SKM-1 (cell line): ENCODE measurements around the gene FFAR1.
A peak's percentile ranks its signal among the peaks of the same experiment; 100 is the strongest.

Source experiments
- DNase-seq: peaks from one replicate; lab custom pipeline; 2025; ENCODE audit not compliant: unreplicated experiment; lab: John Stamatoyannopoulos, UW

FFAR1 gene

DNA sequence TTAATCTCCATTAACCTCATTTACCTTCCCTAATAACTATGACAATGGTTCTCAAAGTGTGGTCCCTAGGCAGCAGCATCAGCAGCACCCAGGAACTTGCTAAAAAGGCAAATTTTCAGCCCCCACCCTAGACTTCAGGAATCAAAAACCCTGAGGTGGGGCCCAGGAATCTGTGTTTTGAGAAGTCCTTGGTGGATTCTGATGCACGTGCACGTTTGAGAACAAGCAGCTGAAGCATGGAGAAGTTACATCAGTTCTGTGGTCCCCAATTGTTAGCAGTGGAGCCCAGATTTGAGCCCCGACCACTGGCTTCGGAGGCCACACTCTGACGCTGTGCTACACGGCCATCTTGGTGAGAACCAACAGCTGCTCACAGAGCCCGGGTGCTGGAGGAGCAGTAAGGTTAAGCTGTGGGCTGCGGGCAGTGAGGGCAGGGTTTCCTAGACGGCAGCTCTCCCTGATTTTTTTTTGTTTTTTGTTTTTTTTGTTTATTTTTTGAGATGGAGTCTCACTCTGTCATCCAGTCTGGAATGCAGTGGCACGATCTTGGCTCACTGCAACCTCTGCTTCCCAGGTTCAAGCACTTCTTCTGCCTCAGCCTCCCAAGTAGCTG lies 32.7 kb upstream of the FFAR1 start:
- DNase-seq = no peak

DNA sequence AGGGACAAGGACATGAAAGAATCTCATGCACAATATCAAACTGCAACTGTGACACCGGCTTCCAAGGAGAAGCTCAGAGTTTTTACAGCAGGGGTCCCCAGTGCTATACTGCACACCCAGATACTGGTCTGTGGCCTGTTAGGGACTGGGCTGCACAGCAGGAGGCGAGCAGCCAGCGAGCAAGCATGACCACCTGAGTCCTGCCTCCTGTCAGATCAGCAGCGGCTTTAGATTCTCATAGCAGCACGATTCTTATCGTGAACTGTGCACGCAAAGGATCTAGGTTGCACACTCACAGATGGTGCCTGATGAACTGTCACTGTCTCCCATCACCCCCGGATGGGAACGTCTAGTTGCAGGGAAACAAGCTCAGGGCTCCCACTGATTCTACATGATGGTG lies 31.8 kb upstream of the FFAR1 start:
- no peak for DNase-seq

DNA sequence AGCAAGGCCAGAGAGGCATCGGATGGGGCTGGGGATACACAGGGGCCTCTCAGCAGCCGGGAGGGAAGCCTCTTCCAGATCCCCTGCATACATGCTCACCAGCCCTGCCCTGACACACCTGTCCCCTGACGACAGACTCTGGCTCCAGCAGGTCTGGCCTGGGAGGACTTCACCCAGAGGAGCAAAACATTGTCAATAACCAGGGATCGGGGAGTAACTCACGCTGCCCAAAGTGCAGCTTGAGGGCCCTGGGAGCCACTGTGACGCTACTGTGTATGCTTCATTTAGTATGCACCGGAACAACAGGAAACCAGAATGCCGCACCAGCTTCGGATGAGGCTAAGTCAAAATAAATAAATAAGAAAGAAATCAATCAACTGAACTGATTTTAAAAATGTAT lies 31.1 kb upstream of the FFAR1 start:
- no peak for DNase-seq

DNA sequence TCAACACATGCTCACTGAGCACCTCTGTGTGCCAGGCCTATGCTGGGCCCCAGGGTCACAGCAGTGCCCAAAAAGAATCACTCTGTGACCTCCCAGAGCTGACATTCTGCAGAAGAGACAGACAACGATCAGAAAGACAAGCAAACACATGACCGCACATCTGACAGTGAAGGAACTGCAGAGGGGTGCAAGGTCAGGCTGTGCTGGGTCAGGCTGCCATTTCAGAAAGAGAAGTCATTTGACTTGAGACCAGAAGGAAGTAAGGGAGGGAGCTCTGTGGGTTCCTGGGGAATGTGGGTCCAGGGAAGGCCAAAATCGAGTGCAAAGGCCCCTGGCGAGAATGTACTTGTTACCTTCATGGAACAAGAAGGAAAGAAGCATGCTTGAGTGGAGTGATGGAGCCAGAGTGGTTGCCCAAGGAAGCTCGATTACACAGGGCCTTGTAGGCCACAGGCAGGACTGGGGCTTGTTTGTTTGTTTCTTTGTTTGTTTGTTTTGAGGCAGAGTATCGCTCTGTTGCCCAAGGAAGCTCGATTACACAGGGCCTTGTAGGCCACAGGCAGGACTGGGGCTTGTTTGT lies 30.1 kb upstream of the FFAR1 start:
- no peak for DNase-seq

DNA sequence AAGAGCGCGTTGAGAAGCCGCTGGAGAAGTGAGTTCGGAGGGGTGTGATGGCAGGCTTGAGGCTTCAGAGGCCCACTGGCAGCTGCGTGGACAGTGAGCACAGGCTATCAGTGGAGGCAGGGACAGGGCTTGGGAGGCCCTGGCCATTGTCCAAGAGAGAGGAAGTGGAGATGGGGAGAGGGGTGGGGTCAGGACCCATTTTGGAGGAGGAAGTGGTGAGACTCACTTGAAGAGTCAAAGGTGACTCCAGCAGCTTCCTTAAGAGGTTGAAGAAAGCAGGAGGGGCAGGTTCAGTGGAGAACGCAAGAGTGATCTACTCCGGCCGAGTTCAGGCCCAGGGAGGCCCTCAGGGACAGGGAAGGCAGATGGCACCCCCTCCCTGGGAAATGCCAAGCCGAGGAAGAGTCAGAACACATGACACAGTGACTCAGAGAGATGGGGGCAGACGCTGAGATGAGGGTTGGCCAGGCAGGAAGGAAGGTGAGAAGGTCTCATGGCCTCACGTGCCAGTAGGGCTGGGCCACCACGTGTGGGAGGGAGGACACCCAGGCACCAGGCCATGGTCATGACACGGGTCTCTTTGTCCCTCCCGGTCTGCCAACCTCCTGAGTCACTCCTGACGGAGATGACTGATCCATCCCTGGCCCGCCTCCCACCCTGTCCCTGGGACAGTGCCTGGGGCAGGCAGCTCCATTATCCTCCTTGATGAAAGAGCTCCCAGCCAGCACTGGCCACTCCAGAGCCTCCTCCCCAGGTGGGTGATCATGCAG lies 28.8 kb upstream of the FFAR1 start:
- DNase-seq = no peak

DNA sequence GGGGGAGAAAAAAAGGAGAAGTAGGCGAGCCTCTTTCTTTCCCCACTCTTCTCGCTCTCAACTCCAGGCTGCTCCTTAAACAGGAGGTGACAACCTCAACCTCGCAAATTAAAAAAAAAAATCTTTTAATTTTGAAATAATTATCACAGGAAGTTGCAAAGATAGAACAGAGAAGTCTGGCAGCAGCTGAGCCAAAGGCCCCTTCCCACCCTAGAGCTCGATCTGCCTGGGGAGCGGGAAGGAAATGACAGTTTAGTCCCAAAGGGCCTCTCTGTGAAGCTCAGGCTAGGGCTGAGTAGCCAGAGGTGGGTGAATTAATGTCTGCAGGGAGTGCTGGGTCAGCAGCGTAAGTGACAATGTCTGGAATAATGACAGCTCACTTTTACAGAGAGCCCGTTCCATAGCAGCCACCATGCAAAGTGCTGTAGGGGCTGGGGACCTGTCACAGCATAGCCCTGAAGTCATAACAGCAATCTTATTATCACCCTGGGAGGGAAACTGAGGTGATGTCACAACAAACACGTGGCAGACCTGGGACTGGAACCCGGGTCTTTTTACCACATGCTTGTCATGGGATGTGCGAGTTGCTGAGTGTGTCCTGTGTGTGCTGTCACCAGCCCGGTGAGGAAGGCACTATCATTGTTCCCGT lies 27.5 kb upstream of the FFAR1 start:
- peak; percentile 26 for DNase-seq

DNA sequence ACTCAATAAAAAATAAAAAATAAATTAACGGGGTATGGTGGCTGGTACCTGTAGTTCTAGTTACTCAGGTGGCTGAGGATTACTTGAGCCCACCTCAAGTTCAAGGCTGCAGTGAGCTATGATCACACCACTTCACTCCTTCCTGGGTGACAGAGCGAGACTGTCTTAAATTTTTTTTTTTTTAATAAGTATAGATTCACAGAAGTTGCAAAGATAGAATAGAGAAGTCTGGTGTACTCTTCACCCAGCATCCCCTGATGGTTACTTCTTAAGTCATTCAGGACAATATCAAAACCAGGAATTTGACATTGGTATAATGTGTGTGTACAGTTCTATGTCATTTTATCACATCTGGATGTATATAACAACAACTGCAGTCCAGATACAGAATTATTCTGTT lies 26.4 kb upstream of the FFAR1 start:
- no peak for DNase-seq

DNA sequence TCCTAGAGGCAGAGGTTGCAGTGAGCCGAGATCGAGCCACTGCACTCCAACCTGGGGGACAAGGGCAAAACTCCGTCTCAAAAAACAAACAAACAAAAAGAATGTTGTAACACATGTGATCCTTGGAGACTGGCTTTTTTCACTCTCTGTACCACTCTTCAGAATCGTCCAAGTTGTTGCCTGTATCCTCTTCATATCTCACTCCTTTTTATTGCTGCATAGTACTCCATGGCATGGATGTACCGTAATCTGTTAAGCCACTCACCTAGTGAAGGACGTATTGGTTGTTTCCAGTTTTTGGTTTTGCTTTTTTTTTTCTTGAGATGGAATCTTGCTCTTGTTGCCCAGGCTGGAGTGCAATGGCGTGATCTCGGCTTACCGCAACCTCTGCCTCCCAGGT lies 25.7 kb upstream of the FFAR1 start:
- no peak for DNase-seq

DNA sequence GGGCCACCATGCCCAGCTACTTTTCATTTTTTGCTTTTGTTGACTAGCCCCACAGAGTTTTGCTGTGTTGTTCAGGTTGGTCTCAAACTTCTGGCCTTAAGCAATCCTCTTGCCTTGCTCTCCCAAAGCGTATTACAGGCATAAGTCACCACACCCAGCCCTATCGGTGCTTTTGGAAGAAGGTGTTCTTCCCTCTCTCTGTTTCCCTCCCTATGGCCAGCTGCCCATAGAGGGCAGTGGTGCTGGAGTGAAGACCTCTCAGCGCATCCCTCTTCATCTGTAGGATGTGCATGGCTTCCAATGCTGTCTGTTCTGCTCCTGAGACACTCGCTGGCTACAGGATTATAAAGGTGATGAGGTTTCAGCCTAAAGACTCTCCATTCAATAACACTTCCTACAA lies 20.1 kb upstream of the FFAR1 start:
- no peak for DNase-seq

DNA sequence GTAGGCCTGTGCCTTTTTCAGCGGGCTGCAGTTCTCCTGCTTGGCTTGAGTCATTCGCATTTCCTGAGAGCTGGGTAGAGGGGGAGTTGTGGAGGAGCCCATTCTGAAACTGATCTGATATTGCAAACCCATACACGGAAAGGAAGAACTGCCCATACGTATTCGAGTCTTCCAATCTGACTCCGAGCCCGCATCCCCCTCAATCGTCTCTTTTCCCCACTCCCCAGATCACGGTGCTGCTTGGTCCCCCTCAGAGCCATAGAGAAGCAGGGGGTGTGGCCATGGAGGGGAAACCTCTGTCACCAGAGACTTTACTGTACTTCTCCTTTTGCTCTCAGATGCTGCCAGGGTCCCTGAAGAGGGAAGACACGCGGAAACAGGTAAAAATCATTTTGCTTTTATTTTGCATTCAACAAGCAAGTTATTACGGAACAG lies 18.8 kb upstream of the FFAR1 start, which contains the start of gene CD22:
CD22 (plus strand) TSS at position 337 of the 435 bp plus-strand sequence. CDS start 2,854 bp downstream, outside the sequence.
- DNase-seq = peak; percentile 30

DNA sequence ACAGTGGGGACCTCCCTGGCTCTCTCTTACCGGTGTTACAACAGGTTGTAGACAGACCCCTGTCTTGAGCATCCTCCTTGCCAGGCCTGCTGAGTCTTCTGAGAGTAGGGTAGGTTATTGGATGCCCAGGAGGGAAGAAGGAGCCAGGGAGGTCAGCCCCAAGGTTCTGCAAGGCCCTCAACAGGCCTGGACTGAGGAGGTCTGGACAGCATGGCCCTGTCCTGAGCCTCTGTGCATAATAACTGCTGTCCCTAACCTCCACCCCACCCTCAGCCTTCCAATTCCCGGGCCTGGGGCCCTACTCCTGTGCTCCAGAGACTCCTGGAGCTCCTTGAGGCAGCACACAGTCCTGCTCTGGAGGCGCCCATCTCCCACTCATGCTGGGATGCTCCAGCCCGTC lies 18.4 kb upstream of the FFAR1 start:
- no peak for DNase-seq

DNA sequence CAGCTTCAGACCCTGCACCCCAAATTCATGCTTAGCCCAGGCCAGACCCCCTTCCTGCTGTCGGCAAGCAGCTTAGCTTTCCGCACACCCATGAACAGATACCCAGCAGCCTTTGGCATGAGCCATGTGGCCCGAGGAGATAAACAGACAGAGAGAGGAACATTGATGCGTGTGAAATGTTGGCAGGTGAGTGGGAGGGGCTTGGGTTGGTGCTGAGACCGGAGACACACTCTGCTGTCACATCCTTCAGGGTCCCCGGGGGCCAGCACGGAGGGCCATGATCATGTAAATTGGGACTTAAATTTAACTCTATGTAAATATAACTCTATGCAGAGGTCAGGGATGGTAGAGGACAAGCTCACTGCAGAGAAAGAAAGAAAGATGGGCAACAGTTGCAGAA lies 17.2 kb upstream of the FFAR1 start:
- DNase-seq = no peak

DNA sequence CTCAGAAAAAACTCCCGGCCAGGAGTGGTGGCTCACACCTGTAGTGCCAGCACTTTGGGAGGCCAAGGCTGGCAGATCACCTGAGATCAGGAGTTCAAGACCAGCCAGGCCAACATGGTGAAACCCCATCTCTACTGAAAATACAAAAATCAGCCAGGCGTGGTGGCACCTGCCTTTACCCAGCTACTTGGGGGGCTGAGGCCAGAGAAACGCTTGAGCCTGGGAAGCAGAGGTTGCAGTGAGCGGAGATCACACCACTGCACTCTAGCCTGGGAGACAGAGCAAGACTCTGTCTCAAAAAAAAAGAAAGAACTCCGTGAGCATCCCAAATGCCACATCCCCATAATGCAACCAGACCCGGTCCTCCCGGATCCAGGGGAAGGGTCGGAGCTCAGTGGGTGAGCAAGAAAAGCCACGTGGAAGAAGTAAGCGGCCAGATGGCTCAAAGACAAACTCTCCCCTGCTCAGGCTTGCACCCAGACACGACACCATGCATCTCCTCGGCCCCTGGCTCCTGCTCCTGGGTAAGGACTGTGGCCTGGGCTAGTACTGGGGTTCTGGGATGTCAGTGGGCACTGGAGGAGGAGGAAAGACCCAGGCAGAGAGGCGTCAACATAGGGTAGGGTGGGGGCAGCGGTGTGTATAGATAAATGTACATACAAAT lies 16.0 kb upstream of the FFAR1 start:
- DNase-seq = no peak

DNA sequence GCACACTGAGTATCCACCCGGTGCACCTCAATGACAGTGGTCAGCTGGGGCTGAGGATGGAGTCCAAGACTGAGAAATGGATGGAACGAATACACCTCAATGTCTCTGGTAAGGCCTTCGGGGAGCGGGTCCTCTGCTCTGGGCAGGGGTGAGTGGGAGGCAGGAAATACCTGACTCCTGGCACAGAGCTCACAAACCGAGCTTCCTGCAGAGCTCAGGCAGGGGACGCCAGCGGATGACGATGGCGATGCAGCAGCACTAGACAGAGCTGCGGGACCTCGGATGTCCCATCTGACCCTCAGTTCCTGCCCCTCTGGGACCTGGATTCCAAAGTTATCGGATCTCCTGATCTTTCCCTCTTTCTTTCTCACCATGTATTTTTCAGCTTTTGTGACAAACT lies 14.9 kb upstream of the FFAR1 start:
- DNase-seq = no peak

DNA sequence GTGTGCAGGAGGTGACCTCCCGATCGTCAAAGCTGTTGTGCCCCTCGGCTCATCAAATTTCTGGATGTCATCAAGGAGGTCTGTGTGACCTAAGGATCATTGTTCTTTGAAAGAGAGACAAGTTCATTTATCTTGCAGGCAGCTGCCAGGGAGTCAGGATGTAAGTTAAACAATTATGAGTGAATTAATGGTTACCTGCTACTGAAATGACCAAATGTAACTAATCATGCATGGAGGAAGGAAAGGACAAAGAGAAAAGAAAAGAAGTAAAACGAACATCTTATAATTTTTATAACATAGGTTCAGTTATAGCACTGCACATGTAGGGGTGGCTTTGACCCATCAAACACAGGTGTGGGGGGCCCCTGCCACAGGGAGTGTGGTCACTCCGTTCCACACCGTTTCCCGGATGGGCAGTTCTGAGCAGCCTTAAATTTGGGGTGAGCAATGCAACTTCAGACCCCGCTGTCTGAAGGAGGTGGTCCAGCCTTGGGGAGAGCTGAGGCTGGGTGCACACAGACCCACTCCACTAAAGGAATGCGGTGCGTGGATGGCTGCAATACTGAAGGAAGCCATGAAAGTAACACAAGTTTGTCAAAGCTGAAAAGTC lies 13.5 kb upstream of the FFAR1 start:
- no peak for DNase-seq

DNA sequence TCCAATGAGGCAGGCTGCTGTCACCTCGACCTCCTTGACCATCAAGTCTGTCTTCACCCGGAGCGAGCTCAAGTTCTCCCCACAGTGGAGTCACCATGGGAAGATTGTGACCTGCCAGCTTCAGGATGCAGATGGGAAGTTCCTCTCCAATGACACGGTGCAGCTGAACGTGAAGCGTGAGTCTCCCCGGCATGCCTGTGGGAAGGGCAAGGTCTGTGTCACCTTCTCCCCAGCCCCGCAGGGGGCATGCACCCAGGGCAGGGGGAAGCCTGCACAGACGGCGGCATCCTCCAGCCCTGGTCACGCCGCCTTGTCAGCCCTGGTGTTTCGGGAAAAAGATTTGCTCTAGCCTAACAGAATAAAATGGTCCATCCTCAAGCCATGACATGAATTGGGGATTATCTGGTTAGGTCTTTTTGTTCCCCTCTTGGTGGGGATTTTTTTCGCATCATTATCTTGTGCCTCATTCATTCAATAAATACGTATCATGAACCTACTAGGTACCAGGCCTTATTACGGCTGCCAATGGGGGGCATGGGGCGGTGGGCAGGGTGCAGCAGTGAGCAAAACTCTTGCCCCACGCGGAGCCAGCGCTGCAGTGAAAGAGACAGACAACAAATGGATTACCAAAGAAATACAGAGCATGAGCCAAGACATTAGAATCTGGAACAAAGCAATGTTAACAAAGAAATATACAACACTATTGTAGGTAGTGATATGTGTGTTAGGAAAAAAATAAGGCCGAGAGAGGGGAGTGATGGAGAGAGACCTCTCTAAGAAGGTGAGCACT lies 11.3 kb upstream of the FFAR1 start:
- no peak for DNase-seq

DNA sequence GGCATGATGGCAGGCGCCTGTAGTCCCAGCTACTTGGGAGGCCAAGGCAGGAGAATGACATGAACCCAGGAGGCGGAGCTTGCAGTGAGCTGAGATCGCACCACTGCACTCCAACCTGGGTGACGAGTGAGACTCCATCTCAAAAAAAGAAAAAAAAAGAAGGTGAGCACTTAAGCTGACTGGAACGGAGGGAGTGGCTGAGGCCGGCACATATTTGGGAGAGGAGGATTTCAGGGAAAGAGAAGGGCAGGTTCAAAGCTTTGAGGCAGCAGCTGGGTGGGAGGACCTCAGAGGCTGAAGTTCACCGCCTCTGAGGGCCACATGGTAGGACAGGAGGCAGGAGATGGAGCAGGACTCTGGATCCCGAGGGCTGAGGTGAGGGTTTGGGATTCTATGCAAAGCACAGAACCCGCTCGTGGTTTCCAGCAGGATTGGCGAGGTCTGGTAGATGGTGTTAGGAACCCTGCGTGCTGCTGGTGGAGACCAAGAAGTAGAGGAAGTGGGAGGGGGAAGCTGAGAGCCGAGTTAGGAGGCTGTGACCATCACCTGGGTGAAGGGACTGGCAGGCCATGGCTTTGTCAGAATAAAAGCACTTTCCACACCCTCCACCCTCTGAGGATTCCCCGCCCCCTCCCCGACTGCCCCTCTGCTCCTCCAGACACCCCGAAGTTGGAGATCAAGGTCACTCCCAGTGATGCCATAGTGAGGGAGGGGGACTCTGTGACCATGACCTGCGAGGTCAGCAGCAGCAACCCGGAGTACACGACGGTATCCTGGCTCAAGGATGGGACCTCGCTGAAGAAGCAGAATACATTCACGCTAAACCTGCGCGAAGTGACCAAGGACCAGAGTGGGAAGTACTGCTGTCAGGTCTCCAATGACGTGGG lies 10.4 kb upstream of the FFAR1 start:
- no peak for DNase-seq

DNA sequence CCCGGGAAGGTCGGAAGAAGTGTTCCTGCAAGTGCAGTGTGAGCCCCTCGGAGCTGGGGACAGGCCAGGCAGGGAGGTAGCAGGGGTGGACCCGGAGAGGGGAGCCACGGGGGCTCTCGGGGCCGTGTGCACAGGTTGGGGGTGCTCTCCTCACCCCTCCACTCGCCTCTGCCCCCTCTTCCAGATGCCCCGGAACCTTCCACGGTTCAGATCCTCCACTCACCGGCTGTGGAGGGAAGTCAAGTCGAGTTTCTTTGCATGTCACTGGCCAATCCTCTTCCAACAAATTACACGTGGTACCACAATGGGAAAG lies 9.8 kb upstream of the FFAR1 start:
- no peak for DNase-seq

DNA sequence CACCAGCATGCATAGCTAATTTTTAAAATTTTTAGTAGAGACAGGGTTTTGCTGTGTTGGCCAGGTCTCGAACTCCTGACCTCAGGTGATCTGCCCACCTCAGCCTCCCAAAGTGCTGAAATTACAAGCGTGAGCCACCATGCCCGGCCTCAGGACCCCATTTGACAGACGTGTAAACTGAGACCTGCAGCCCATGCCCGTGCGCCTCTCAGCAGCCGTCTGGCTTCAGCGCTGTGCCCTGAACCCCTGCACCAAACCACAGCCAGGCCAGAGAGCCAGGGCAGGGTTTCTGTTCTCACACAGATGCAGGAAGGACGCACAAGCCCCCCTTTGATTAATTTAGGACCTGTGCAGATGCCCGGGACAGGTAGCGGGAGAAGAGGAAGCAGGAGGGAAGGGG lies 7.3 kb upstream of the FFAR1 start:
- no peak for DNase-seq
